GM23248 (cell line): Measurements from ENCODE around the gene AP3B1. TPM values are rescaled to one million over a fixed set of nuclear protein-coding genes. Genes with fewer than 3 reads are reported as not detected.
A peak's percentile ranks its signal among the peaks of the same experiment; 100 is the strongest.

Experiments
- DNase-seq: peaks from one replicate; pipeline ENCODE4 v3.0.0-alpha.2; 2015
- H2AFZ ChIP-seq: fragments of 200-600 bp; sonication (generic); 2 replicates; pipeline ENCODE4 v1.6.1; 2016; ENCODE audit warnings: antibody characterized with exemption
- H3F3A ChIP-seq: fragments of 200-600 bp; sonication (generic); 2 replicates; pipeline ENCODE4 v1.6.1; 2016; ENCODE audit warnings: mild to moderate bottlenecking, antibody characterized with exemption, mixed run types; ENCODE audit not compliant: insufficient read depth
- H3K27ac ChIP-seq: fragments of 200-600 bp; sonication (generic); 2 replicates; pipeline ENCODE4 v1.5.1; 2016; ENCODE audit warnings: mild to moderate bottlenecking
- H3K27me3 ChIP-seq: fragments of 200-600 bp; sonication (generic); replicated peaks from 2 replicates; pipeline ENCODE4 v1.6.1; 2016; ENCODE audit warnings: mild to moderate bottlenecking; ENCODE audit not compliant: insufficient read depth
- H3K36me3 ChIP-seq: fragments of 200-600 bp; sonication (generic); 2 replicates; pipeline ENCODE4 v1.6.1; 2016; ENCODE audit warnings: low read depth, mild to moderate bottlenecking
- H3K4me1 ChIP-seq: fragments of 200-600 bp; sonication (generic); 2 replicates; pipeline ENCODE4 v1.6.1; 2016; ENCODE audit warnings: mild to moderate bottlenecking; ENCODE audit not compliant: insufficient read depth
- H3K4me2 ChIP-seq: fragments of 200-600 bp; sonication (generic); one replicate; pipeline ENCODE4 v1.6.1; 2016; ENCODE audit warnings: mild to moderate bottlenecking; ENCODE audit not compliant: unreplicated experiment
- H3K4me3 ChIP-seq: fragments of 200-600 bp; sonication (generic); 2 replicates; pipeline ENCODE4 v1.5.1; 2016; ENCODE audit warnings: mild to moderate bottlenecking
- H3K79me2 ChIP-seq: fragments of 200-600 bp; sonication (generic); 2 replicates; pipeline ENCODE4 v1.6.1; 2016; ENCODE audit warnings: mild to moderate bottlenecking; ENCODE audit not compliant: insufficient read depth
- H3K9ac ChIP-seq: fragments of 200-600 bp; sonication (generic); 2 replicates; pipeline ENCODE4 v1.6.1; 2016; ENCODE audit warnings: mild to moderate bottlenecking
- H3K9me2 ChIP-seq: fragments of 200-600 bp; sonication (generic); 2 replicates; pipeline ENCODE4 v1.6.1; 2016; ENCODE audit warnings: mixed run types, mild to moderate bottlenecking, moderate library complexity; ENCODE audit not compliant: insufficient read depth
- H3K9me3 ChIP-seq: fragments of 200-600 bp; sonication (generic); one replicate; pipeline ENCODE4 v1.6.1; 2017; ENCODE audit warnings: low read depth
- H4K20me1 ChIP-seq: fragments of 200-600 bp; sonication (generic); 2 replicates; pipeline ENCODE4 v1.6.0; 2016; ENCODE audit not compliant: insufficient read depth
- EZH2 ChIP-seq: fragments of 200-600 bp; sonication (generic); IDR thresholded peaks from 2 replicates; pipeline ENCODE4 v1.6.1; 2018; ENCODE audit warnings: antibody characterized with exemption, mild to moderate bottlenecking; ENCODE audit not compliant: insufficient read depth, poor library complexity, severe bottlenecking
- EZH2phosphoT487 ChIP-seq: fragments of 200-600 bp; sonication (generic); IDR thresholded peaks from 2 replicates; pipeline ENCODE4 v1.6.1; 2018; ENCODE audit warnings: antibody characterized with exemption, moderate library complexity, mild to moderate bottlenecking, low read depth; ENCODE audit not compliant: insufficient read depth
- WGBS, 2 experiments: methylation state at CpG; one replicate each; pipeline ENCODE4 v1.1.6; 2015 to 2017; ENCODE audit warnings: low lambda C conversion rate in 2 of 2, low coverage in 1 of 2; ENCODE audit errors: missing lambda C conversion rate in 2 of 2; 5-methylcytosine and 5-hydroxymethylcytosine counted together
- in situ Hi-C: fragments of 300-500 bp; cut with MboI; formaldehyde crosslinking; loops from 2 replicates; pipeline ENCODE4 v1.15.0; 2020
- polyA plus RNA-seq: library from polyadenylated mRNA; unstranded; fragments of >200 nt; fragmentation: Nextera tagmentation; extraction: Ambion mirVana; gene quantifications from 2 replicates; pipeline ENCODE4 v1.2.1, GENCODE V29; 2016
- total RNA-seq: library from RNA; depleted of rRNA; stranded (reverse); fragments of >200 nt; shearing (Covaris generic); gene quantifications from 2 replicates; pipeline ENCODE4 v1.2.3, GENCODE V29; 2014

AP3B1 gene
- total and polyA plus RNA-seq, 2 experiments from 2014 or later = 40.3 to 49.7 TPM

GRCh38 chr5:77971776-77972468 is 322.6 kb downstream of the AP3B1 start:
- peaks cover 8% of the 10 kb centered on the region; the same call in 1 of the 2 replicates for H3K4me1 ChIP-seq
- in situ Hi-C loops = no loop called here
- H3K27me3 ChIP-seq = 0 out of 2 replicates have a peak, but pooled peaks cover 5% of the 10 kb centered on the region
- TF ChIP-seq EZH2 (no peak), EZH2phosphoT487 (no peak)
- no peak overlapping the region for H3K9ac ChIP-seq
- H3K9me2 ChIP-seq = no peaks in the 10 kb centered on the region
- no peaks in the 10 kb centered on the region for H3K9me3 ChIP-seq
- H3F3A ChIP-seq = no peaks in the 10 kb centered on the region
- H4K20me1 ChIP-seq = no peaks in the 10 kb centered on the region
- peak overlapping the region; percentile 61 for H3K4me2 ChIP-seq
- H3K79me2 ChIP-seq = no peaks in the 10 kb centered on the region
- no peaks in the 10 kb centered on the region for H3K36me3 ChIP-seq
- no peak for DNase-seq
- H3K4me3 ChIP-seq = peak overlapping the region; percentile 62
- no peak overlapping the region for H3K27ac ChIP-seq
- H2AFZ ChIP-seq = peak overlapping the region; percentile 78
- 71 to 72% methylated on average over 16 of the region's 16 CpGs for WGBS, 2 experiments

- H3K9ac ChIP-seq = no peak overlapping the region
- 69 to 77% methylated on average over 5 of the region's 5 CpGs for WGBS, 2 experiments
- no peak overlapping the region for H2AFZ ChIP-seq
- no peak overlapping the region for H3K4me3 ChIP-seq
- TF ChIP-seq EZH2phosphoT487 = no peak
- TF ChIP-seq EZH2 = no peak
- H3K4me2 ChIP-seq = no peak overlapping the region
- H3K4me1 ChIP-seq = peaks cover 8% of the 10 kb centered on the region; the same call in 1 of the 2 replicates
- no peaks in the 10 kb centered on the region for H3K36me3 ChIP-seq
- H3K79me2 ChIP-seq = no peaks in the 10 kb centered on the region
- DNase-seq = no peak
- H3K9me3 ChIP-seq = no peaks in the 10 kb centered on the region
- H3K27me3 ChIP-seq = 0 out of 2 replicates have a peak, but pooled peaks cover 5% of the 10 kb centered on the region
- no peaks in the 10 kb centered on the region for H3K9me2 ChIP-seq
- no peak overlapping the region for H3K27ac ChIP-seq
- no peaks in the 10 kb centered on the region for H4K20me1 ChIP-seq
- in situ Hi-C loops = no loop called here
- H3F3A ChIP-seq = no peaks in the 10 kb centered on the region
These were observed 323.6 kb downstream of the AP3B1 start for GRCh38 chr5:77970891-77971290.

- Histone ChIP-seq H3K36me3 (no peaks in the 10 kb centered on the region), H3K27me3 (no peaks in the 10 kb centered on the region), H3K9ac (no peak overlapping the region), H3K4me3 (no peak overlapping the region), H3F3A (no peaks in the 10 kb centered on the region), H3K79me2 (no peaks in the 10 kb centered on the region), H4K20me1 (no peaks in the 10 kb centered on the region), H3K4me2 (no peak overlapping the region), H3K9me3 (no peaks in the 10 kb centered on the region), H2AFZ (no peak overlapping the region), H3K9me2 (no peaks in the 10 kb centered on the region), H3K27ac (no peak overlapping the region), H3K4me1 (no peaks in the 10 kb centered on the region)
- TF ChIP-seq EZH2 (no peak), EZH2phosphoT487 (no peak)
- in situ Hi-C loops = no loop called here
- DNase-seq = no peak
- WGBS, 2 experiments = 72 to 76% methylated on average over 4 of the region's 4 CpGs
These were observed 330.7 kb downstream of the AP3B1 start for GRCh38 chr5:77963795-77964194.

GRCh38 chr5:77960863-77961396 is 333.6 kb downstream of the AP3B1 start:
- H3K9ac ChIP-seq = no peak overlapping the region
- H3K4me2 ChIP-seq = no peak overlapping the region
- WGBS, 2 experiments = 45 to 58% methylated on average over 2 of the region's 2 CpGs
- no peaks in the 10 kb centered on the region for H3K27me3 ChIP-seq
- H3K4me1 ChIP-seq = no peaks in the 10 kb centered on the region
- no peak for DNase-seq
- H3K36me3 ChIP-seq = no peaks in the 10 kb centered on the region
- in situ Hi-C loops = no loop called here
- no peaks in the 10 kb centered on the region for H4K20me1 ChIP-seq
- no peak overlapping the region for H3K27ac ChIP-seq
- no peaks in the 10 kb centered on the region for H3K9me2 ChIP-seq
- TF ChIP-seq EZH2 (no peak), EZH2phosphoT487 (no peak)
- no peaks in the 10 kb centered on the region for H3K9me3 ChIP-seq
- H3K4me3 ChIP-seq = no peak overlapping the region
- no peak overlapping the region for H2AFZ ChIP-seq
- H3F3A ChIP-seq = no peaks in the 10 kb centered on the region
- H3K79me2 ChIP-seq = no peaks in the 10 kb centered on the region
